KOPT-K1 (cell line): ENCODE measurements around the gene RNF166.

Experiments used
- H3K27ac ChIP-seq: fragments of 200-600 bp; sonication (generic); 2 replicates; pipeline ENCODE4 v1.5.1; 2016; ENCODE audit warnings: antibody characterized with exemption, mild to moderate bottlenecking, low read depth, low read length; ENCODE audit not compliant: poor library complexity, severe bottlenecking
- H3K36me3 ChIP-seq: fragments of 200-600 bp; sonication (generic); 2 replicates; pipeline ENCODE4 v1.5.1; 2017; ENCODE audit warnings: antibody characterized with exemption, mild to moderate bottlenecking, low read length, moderate library complexity; ENCODE audit not compliant: insufficient read depth
- H3K9me3 ChIP-seq: fragments of 200-600 bp; sonication (generic); 2 replicates; pipeline ENCODE4 v1.5.1; 2017; ENCODE audit warnings: antibody characterized with exemption, low read length, mild to moderate bottlenecking; ENCODE audit not compliant: insufficient read depth, poor library complexity, severe bottlenecking

RNF166 gene

GRCh38 chr16:88706229-88706964, at the start of gene RNF166, which contains the start of gene CTU2:
Gene RNF166 (minus strand): TSS chr16:88706408. CDS start chr16:88706325, 83 bp downstream.
Gene CTU2 (plus strand): TSS chr16:88706503. CDS start chr16:88706531, 28 bp downstream.
- Histone ChIP-seq H3K27ac (peak within 1 kb of the TSS; percentile 62), H3K36me3 (peaks cover 30% of the 10 kb centered on the region; the same call in 1 of the 2 replicates), H3K9me3 (no peaks in the 10 kb centered on the region)

GRCh38 chr16:88754912-88755744, 48.9 kb upstream of the RNF166 start:
- Histone ChIP-seq H3K27ac (no peak overlapping the region), H3K36me3 (peaks cover 60% of the 10 kb centered on the region), H3K9me3 (no peaks in the 10 kb centered on the region)

- Histone ChIP-seq H3K27ac (no peak overlapping the region), H3K36me3 (peaks cover 62% of the 10 kb centered on the region), H3K9me3 (no peaks in the 10 kb centered on the region)
These were observed 48.1 kb upstream of the RNF166 start for GRCh38 chr16:88754109-88754911.

GRCh38 chr16:88753602-88754001, 47.4 kb upstream of the RNF166 start:
- Histone ChIP-seq H3K9me3 (no peaks in the 10 kb centered on the region), H3K36me3 (peaks cover 58% of the 10 kb centered on the region), H3K27ac (no peak overlapping the region)

- Histone ChIP-seq H3K9me3 (no peaks in the 10 kb centered on the region), H3K27ac (no peak overlapping the region), H3K36me3 (peaks cover 58% of the 10 kb centered on the region)
These were observed 47.0 kb upstream of the RNF166 start for GRCh38 chr16:88753191-88753590.

- Histone ChIP-seq H3K9me3 (no peaks in the 10 kb centered on the region), H3K36me3 (peaks cover 64% of the 10 kb centered on the region), H3K27ac (no peak overlapping the region)
These were observed 46.3 kb upstream of the RNF166 start for GRCh38 chr16:88752386-88753002.

- peaks cover 73% of the 10 kb centered on the region for H3K36me3 ChIP-seq
- H3K27ac ChIP-seq, result no peak overlapping the region
- H3K9me3 ChIP-seq, result no peaks in the 10 kb centered on the region
These were observed 44.6 kb upstream of the RNF166 start for GRCh38 chr16:88750854-88751253.

- Histone ChIP-seq H3K9me3 (no peaks in the 10 kb centered on the region), H3K36me3 (peaks cover 66% of the 10 kb centered on the region), H3K27ac (no peak overlapping the region)
These were observed 43.1 kb upstream of the RNF166 start for GRCh38 chr16:88749358-88749757.

GRCh38 chr16:88748364-88748763, 42.2 kb upstream of the RNF166 start:
- no peak overlapping the region for H3K27ac ChIP-seq
- H3K9me3 ChIP-seq, result no peaks in the 10 kb centered on the region
- peaks cover 66% of the 10 kb centered on the region for H3K36me3 ChIP-seq

GRCh38 chr16:88747588-88748301, 41.5 kb upstream of the RNF166 start:
- Histone ChIP-seq H3K27ac (no peak overlapping the region), H3K36me3 (peaks cover 69% of the 10 kb centered on the region), H3K9me3 (no peaks in the 10 kb centered on the region)

- Histone ChIP-seq H3K27ac (no peak overlapping the region), H3K9me3 (no peaks in the 10 kb centered on the region), H3K36me3 (peaks cover 69% of the 10 kb centered on the region)
These were observed 40.3 kb upstream of the RNF166 start for GRCh38 chr16:88746506-88746905.

GRCh38 chr16:88744577-88745521, 38.6 kb upstream of the RNF166 start:
- no peak overlapping the region for H3K27ac ChIP-seq
- H3K36me3 ChIP-seq, result peaks cover 78% of the 10 kb centered on the region
- H3K9me3 ChIP-seq, result no peaks in the 10 kb centered on the region
